Stomach smooth muscle (tissue), 2 donors: ENCODE data around the gene CEL.
"Not testable (repeated sequence)": the region's sequence is repeated elsewhere in the genome, so short reads cannot be mapped to it uniquely, and the experiment has no call there.

Experiments used
- H3K27ac ChIP-seq: one replicate; pipeline ENCODE4 v1.7.0; 2013; ENCODE audit warnings: mild to moderate bottlenecking, low read length, inconsistent platforms
- H3K27me3 ChIP-seq, 2 donors: one replicate each; pipeline ENCODE4 v1.7.0; 2013; ENCODE audit warnings: low read length in 2 of 2; ENCODE audit not compliant: insufficient read depth in 2 of 2, control insufficient read depth in 1 of 2
- H3K36me3 ChIP-seq, 2 donors: one replicate each; pipeline ENCODE4 v1.7.0; 2013; ENCODE audit warnings: low read length in 2 of 2; ENCODE audit not compliant: control insufficient read depth in 2 of 2, insufficient read depth in 2 of 2
- H3K4me1 ChIP-seq: one replicate; pipeline ENCODE4 v1.7.0; 2013; ENCODE audit warnings: low read length; ENCODE audit not compliant: control insufficient read depth, insufficient read depth
- H3K4me3 ChIP-seq, 2 donors: one replicate each; pipeline ENCODE4 v1.7.0; 2013; ENCODE audit warnings: low read length in 2 of 2
- H3K9ac ChIP-seq, 2 donors: one replicate each; pipeline ENCODE4 v1.7.0; 2013; ENCODE audit warnings: low read length in 2 of 2, mild to moderate bottlenecking in 1 of 2
- H3K9me3 ChIP-seq, 2 donors: one replicate each; pipeline ENCODE4 v1.7.0; 2013; ENCODE audit warnings: low read length in 2 of 2; ENCODE audit not compliant: control insufficient read depth in 2 of 2
- donor health status: healthy.
- donor health status: Pancreatic carcinoma.

Gene CEL

GRCh38 chr9:133072210-133072609 lies 10.4 kb downstream of the CEL start:
- not testable (repeated sequence) for H3K36me3 ChIP-seq, H3K27ac ChIP-seq, H3K4me1 ChIP-seq, H3K9ac ChIP-seq, H3K27me3 ChIP-seq, H3K4me3 ChIP-seq, H3K9me3 ChIP-seq

GRCh38 chr9:133073086-133074014 lies 11.6 kb downstream of the CEL start:
- Histone ChIP-seq H3K4me1 (no peaks in the 10 kb centered on the region), H3K36me3 (no peaks in the 10 kb centered on the region), H3K27ac (no peak overlapping the region), H3K9me3 (no peaks in the 10 kb centered on the region), H3K27me3 (peaks cover 0 to 3% of the 10 kb centered on the region in 2 donors), H3K4me3 (no peak overlapping the region), H3K9ac (no peak overlapping the region)

GRCh38 chr9:133074111-133074651 lies 12.4 kb downstream of the CEL start:
- H3K36me3 ChIP-seq: no peaks in the 10 kb centered on the region
- H3K27me3 ChIP-seq: peaks cover 0 to 3% of the 10 kb centered on the region in 2 donors
- H3K4me3 ChIP-seq: no peak overlapping the region
- no peaks in the 10 kb centered on the region for H3K9me3 ChIP-seq
- no peak overlapping the region for H3K9ac ChIP-seq
- H3K4me1 ChIP-seq: no peaks in the 10 kb centered on the region
- no peak overlapping the region for H3K27ac ChIP-seq

- H3K9ac ChIP-seq: no peak overlapping the region
- H3K36me3 ChIP-seq: no peaks in the 10 kb centered on the region
- H3K4me1 ChIP-seq: no peaks in the 10 kb centered on the region
- H3K27me3 ChIP-seq: peaks cover 0 to 3% of the 10 kb centered on the region in 2 donors
- H3K27ac ChIP-seq: no peak overlapping the region
- H3K4me3 ChIP-seq: no peak overlapping the region
- H3K9me3 ChIP-seq: no peaks in the 10 kb centered on the region
Observed at GRCh38 chr9:133075925-133076630, 14.3 kb downstream of the CEL start.

GRCh38 chr9:133076691-133077090 lies 14.9 kb downstream of the CEL start:
- Histone ChIP-seq H3K27me3 (peaks cover 0 to 3% of the 10 kb centered on the region in 2 donors), H3K9ac (no peak overlapping the region), H3K9me3 (no peaks in the 10 kb centered on the region), H3K4me3 (no peak overlapping the region), H3K4me1 (no peaks in the 10 kb centered on the region), H3K27ac (no peak overlapping the region), H3K36me3 (no peaks in the 10 kb centered on the region)

GRCh38 chr9:133078486-133078885 lies 16.7 kb downstream of the CEL start:
- Histone ChIP-seq H3K27me3 (peaks cover 0 to 2% of the 10 kb centered on the region in 2 donors), H3K9me3 (no peaks in the 10 kb centered on the region), H3K27ac (no peak overlapping the region), H3K4me3 (no peak overlapping the region), H3K9ac (no peak overlapping the region), H3K36me3 (no peaks in the 10 kb centered on the region), H3K4me1 (no peaks in the 10 kb centered on the region)

GRCh38 chr9:133080161-133080560 lies 18.4 kb downstream of the CEL start:
- Histone ChIP-seq H3K4me3 (no peak overlapping the region), H3K36me3 (no peaks in the 10 kb centered on the region), H3K9ac (no peak overlapping the region)

GRCh38 chr9:133080786-133081779 lies 19.3 kb downstream of the CEL start:
- H3K4me3 ChIP-seq, H3K27me3 ChIP-seq, H3K4me1 ChIP-seq, H3K36me3 ChIP-seq, H3K9ac ChIP-seq, H3K9me3 ChIP-seq, H3K27ac ChIP-seq: not testable (repeated sequence)

More at GRCh38 chr9:133080161-133080560, 18.4 kb downstream of the CEL start:
- Histone ChIP-seq H3K4me1 (no peaks in the 10 kb centered on the region), H3K9me3 (no peaks in the 10 kb centered on the region), H3K27me3 (no peaks in the 10 kb centered on the region), H3K27ac (no peak overlapping the region)

GRCh38 chr9:133081957-133082644 lies 20.3 kb downstream of the CEL start:
- H3K4me3 ChIP-seq, H3K4me1 ChIP-seq, H3K27ac ChIP-seq, H3K27me3 ChIP-seq, H3K9me3 ChIP-seq, H3K36me3 ChIP-seq, H3K9ac ChIP-seq: not testable (repeated sequence)

GRCh38 chr9:133083688-133084087 lies 21.9 kb downstream of the CEL start:
- not testable (repeated sequence) for H3K27ac ChIP-seq, H3K27me3 ChIP-seq, H3K9ac ChIP-seq, H3K9me3 ChIP-seq, H3K36me3 ChIP-seq, H3K4me3 ChIP-seq, H3K4me1 ChIP-seq
